Activated naive CD8-positive, alpha-beta T cell treated with anti-CD3 and anti-CD28 coated beads for 36 hours (primary cell): Measurements from ENCODE around the gene ETV6. TPM values are rescaled to one million over a fixed set of nuclear protein-coding genes. Genes with fewer than 3 reads are reported as not detected.

Experiments
- DNase-seq: peaks from one replicate; pipeline ENCODE4 v3.0.0; 2021
- H3K27ac Mint-ChIP-seq: one replicate; pipeline ENCODE4 v1.8.0; 2022; ENCODE audit warnings: mild to moderate bottlenecking, moderate library complexity, mixed read lengths
- H3K27me3 Mint-ChIP-seq: one replicate; pipeline ENCODE4 v1.8.0; 2022; ENCODE audit warnings: mild to moderate bottlenecking, mixed read lengths
- H3K36me3 Mint-ChIP-seq: one replicate; pipeline ENCODE4 v1.8.0; 2021; ENCODE audit warnings: mild to moderate bottlenecking, mixed read lengths
- H3K4me1 Mint-ChIP-seq: one replicate; pipeline ENCODE4 v1.8.0; 2021; ENCODE audit warnings: mixed read lengths
- H3K4me3 Mint-ChIP-seq: one replicate; pipeline ENCODE4 v1.8.0; 2022; ENCODE audit warnings: mild to moderate bottlenecking, moderate library complexity, mixed read lengths
- H3K9me3 Mint-ChIP-seq: one replicate; pipeline ENCODE4 v1.8.0; 2022; ENCODE audit warnings: mixed read lengths
- total RNA-seq, 2 experiments: library from RNA; stranded (reverse); gene quantifications; one replicate each; pipeline ENCODE4 v1.2.3, GENCODE V29; 2021

Gene ETV6
- total RNA-seq, 2 experiments from 2014 or later: 21.6 to 23.7 TPM

DNA sequence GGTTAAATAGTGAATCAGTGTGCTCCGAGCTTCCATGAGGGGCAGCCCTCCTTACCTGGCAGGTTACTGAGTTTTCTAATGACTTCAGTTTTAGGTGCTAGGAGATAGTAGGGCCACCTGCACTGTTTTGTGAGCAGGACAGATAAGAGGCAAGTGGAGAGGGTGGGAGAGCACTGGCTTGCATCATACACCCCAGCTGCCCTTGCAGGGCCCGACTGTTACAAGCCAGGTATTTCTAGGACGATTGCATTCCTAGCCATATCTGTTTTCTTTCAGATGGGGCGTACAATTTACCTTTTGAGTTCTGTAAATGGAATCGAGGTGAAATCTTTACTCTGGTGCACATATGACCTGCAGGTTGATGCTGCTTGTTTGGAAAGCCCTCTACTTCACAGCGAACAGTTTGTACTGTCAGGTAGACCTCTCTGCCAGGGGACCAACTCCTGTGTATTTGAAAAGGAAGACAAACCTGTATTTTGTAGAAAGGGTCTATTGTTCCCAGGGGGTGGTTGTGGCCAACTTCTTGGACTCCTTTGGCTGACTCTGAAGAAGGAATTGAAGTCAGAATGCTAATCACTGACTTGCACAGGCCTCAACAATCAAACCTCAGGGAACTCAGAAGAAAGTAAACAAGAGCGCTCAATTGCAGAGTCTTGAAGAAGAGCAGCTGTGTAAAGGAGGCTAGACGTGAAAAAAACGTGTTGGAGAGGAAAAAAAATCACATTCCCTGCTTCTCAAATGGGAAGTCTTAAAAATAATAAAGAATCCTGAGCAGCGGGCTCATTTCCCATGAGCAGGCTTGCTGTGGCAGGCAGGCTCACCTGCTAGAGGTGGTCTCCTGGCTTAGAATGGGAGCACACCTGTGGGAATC lies 57.3 kb downstream of the ETV6 start:
- H3K4me1 Mint-ChIP-seq: peaks cover 31% of the 10 kb centered on the region
- peaks cover 2% of the 10 kb centered on the region for H3K9me3 Mint-ChIP-seq
- no peak for DNase-seq
- no peak overlapping the region for H3K4me3 Mint-ChIP-seq
- H3K27me3 Mint-ChIP-seq: no peaks in the 10 kb centered on the region
- peaks cover 20% of the 10 kb centered on the region for H3K36me3 Mint-ChIP-seq
- no peak overlapping the region for H3K27ac Mint-ChIP-seq

DNA sequence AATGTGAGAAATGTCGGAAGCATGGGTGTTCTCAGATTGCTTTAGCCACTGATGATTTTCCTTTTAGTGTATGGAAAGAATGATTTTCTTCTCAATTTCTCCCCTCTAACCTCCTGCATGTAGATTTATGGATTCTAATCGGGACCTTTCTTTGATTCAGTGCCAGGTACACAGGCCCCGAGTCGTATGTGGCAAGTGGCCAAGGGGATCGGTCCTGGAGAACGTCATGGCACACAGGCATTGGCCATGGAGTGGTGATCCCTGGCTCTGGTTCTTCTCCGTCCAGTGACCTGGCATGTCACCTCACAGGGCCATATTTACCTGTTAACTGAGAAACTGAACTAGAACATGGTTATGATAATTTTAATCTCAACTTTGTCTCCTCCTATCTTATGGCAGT lies 58.1 kb downstream of the ETV6 start:
- no peak overlapping the region for H3K27ac Mint-ChIP-seq

DNA sequence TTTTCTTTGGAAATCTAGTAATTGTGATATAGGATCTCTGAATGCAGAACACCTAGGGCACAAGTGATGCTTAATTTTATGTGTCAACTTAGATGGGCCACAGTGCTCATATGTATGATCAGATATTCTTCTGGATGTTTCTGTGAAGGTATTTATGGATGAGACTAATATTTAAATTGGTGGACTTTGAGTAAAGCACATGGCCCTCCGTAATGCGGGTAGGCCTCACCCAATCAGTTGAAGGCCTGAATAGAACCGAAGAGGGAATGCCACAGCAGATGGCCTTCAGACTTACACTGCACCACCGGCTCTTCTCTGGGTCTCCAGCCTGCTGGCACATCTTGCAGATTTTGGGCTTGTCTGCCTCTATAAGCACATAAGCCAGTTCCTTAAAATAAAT lies 60.0 kb downstream of the ETV6 start:
- no peak overlapping the region for H3K27ac Mint-ChIP-seq
- no peak overlapping the region for H3K4me3 Mint-ChIP-seq
- no peak for DNase-seq
- H3K9me3 Mint-ChIP-seq: no peaks in the 10 kb centered on the region
- H3K27me3 Mint-ChIP-seq: no peaks in the 10 kb centered on the region
- H3K4me1 Mint-ChIP-seq: peaks cover 30% of the 10 kb centered on the region
- H3K36me3 Mint-ChIP-seq: peaks cover 21% of the 10 kb centered on the region

More for the DNA sequence above, 58.1 kb downstream of the ETV6 start:
- Mint-ChIP-seq H3K27me3 (no peaks in the 10 kb centered on the region), H3K9me3 (peaks cover 2% of the 10 kb centered on the region), H3K36me3 (peaks cover 18% of the 10 kb centered on the region), H3K4me1 (peaks cover 34% of the 10 kb centered on the region), H3K4me3 (no peak overlapping the region)
- no peak for DNase-seq

DNA sequence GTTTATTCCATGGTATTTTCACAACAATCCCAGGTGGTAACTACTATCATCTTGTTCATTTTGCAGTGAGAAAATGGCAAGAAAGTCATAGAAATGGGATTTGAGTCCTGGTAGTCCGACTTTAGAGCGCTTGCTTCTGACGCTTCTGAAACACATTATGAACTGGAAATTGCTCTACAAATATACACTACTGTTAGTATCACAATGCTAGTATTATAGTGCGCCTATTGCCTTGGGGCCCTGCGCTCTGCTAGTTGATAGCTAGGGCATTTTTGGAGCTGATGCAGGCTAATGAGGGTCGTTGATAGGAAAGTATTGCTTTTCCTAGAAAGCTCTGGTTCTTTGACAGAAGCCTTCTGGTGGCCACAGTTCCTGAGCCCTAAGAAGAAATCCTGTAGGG lies 61.0 kb downstream of the ETV6 start:
- no peaks in the 10 kb centered on the region for H3K27me3 Mint-ChIP-seq

GRCh38 chr12:11710906-11711305 lies 61.4 kb downstream of the ETV6 start:
- Mint-ChIP-seq H3K36me3 (peaks cover 27% of the 10 kb centered on the region), H3K27ac (no peak overlapping the region), H3K4me3 (no peak overlapping the region), H3K27me3 (no peaks in the 10 kb centered on the region), H3K9me3 (no peaks in the 10 kb centered on the region), H3K4me1 (peaks cover 28% of the 10 kb centered on the region)
- no peak for DNase-seq

More for the DNA sequence above, 61.0 kb downstream of the ETV6 start:
- no peak overlapping the region for H3K27ac Mint-ChIP-seq
- DNase-seq: no peak
- peaks cover 26% of the 10 kb centered on the region for H3K36me3 Mint-ChIP-seq
- H3K9me3 Mint-ChIP-seq: no peaks in the 10 kb centered on the region
- no peak overlapping the region for H3K4me3 Mint-ChIP-seq
- H3K4me1 Mint-ChIP-seq: peaks cover 28% of the 10 kb centered on the region

DNA sequence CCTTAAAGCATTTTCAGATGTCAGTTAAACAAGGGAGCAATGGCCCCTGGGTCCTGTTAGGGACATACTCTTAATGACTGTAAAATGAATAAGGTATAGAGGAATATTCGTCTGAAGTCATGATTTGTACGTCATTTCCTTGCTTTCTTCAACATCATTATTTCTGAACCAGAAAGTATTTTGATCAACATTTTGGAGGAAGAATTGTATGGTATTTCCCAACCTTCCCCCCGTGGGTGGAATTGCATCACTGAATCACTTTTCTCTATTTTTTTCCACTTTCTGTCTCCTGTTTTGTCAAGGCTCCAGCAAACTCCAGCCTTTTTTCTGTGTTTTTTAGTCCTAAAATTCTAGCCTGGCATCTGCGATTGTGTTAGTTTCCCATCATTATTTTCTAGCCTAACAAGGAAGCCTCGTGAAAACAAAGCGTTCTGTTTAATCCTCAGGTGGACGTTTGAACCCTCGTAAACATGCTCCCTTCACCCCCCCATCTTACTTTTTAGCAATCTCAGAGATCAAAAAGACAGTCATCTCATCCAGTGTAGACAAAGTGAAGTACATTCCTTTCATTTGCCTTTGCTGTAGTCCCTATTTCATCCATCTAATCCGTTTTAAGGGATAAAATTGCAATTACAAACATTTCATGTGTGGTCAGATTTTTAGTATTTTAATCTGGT lies 62.3 kb downstream of the ETV6 start:
- Mint-ChIP-seq H3K27ac (no peak overlapping the region), H3K27me3 (no peaks in the 10 kb centered on the region), H3K36me3 (peaks cover 29% of the 10 kb centered on the region), H3K9me3 (no peaks in the 10 kb centered on the region), H3K4me3 (no peak overlapping the region), H3K4me1 (peaks cover 30% of the 10 kb centered on the region)
- no peak for DNase-seq

DNA sequence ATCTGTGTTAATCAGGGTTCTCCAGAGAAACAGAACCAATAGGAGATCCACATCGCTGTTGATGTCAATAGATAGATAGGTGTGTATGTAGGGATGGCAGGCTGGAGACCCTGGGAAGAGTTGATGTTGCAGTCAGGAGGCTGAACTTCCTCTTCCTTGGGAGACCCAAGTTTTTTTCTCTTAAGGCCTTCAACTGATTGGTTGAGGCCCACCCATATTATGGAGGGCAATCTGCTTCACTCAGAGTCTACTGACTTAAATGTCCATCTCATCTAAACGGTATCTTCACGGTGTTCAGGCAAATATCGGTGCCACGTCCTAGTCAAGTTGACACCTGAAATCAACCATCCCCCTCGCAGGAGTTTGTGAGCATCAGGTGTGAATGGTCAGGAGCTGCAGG lies 63.0 kb downstream of the ETV6 start:
- Mint-ChIP-seq H3K27me3 (no peaks in the 10 kb centered on the region), H3K36me3 (peaks cover 29% of the 10 kb centered on the region), H3K9me3 (no peaks in the 10 kb centered on the region), H3K27ac (no peak overlapping the region), H3K4me3 (no peak overlapping the region), H3K4me1 (peaks cover 28% of the 10 kb centered on the region)
- no peak for DNase-seq

DNA sequence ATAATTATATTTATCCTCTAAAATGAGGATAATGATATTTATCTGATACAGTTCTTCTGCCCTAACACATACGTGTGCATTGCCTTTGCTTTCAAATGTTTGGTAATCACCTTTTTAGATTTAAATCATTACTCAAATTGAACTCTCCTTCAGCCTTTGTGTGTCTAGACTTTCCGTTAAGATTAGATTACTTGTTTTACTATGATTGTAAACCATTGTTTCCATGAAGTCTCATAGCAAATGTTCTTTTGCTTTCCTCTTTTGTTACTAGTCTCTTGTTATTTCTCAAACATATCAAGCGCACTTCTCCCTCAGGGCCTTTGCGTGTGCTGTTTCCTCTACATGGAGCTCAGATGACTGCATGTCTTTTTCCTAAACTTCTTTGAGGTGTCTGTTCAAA lies 63.7 kb downstream of the ETV6 start:
- H3K36me3 Mint-ChIP-seq: peaks cover 29% of the 10 kb centered on the region
- no peaks in the 10 kb centered on the region for H3K9me3 Mint-ChIP-seq
- no peaks in the 10 kb centered on the region for H3K27me3 Mint-ChIP-seq
- H3K4me1 Mint-ChIP-seq: peaks cover 28% of the 10 kb centered on the region
- no peak overlapping the region for H3K4me3 Mint-ChIP-seq
- H3K27ac Mint-ChIP-seq: no peak overlapping the region
- DNase-seq: no peak

GRCh38 chr12:11714626-11715025 lies 65.2 kb downstream of the ETV6 start:
- Mint-ChIP-seq H3K27ac (no peak overlapping the region), H3K27me3 (no peaks in the 10 kb centered on the region), H3K9me3 (no peaks in the 10 kb centered on the region), H3K36me3 (peaks cover 29% of the 10 kb centered on the region), H3K4me1 (peaks cover 36% of the 10 kb centered on the region), H3K4me3 (no peak overlapping the region)
- no peak for DNase-seq

DNA sequence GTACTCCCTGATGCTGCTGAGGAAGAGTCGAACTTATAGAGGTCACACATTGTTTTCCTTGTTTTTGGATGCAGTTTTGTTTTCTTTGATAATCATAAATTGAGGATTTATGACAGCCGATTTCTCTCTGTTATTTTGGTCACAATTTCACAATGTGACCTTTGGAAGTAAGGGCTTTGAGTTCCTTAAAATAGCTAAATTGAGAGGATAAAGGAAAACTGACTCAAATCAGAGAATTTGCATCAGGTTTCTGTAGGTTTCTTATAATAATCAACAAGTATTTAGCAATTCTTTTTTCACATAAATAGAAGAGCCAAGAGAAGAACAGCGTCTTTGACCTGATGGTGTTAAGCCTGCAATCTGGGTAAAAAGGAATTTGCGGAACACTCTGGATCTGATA lies 66.1 kb downstream of the ETV6 start:
- H3K27ac Mint-ChIP-seq: no peak overlapping the region
- H3K9me3 Mint-ChIP-seq: peaks cover under 1% of the 10 kb centered on the region
- no peak for DNase-seq
- no peak overlapping the region for H3K4me3 Mint-ChIP-seq
- peaks cover 26% of the 10 kb centered on the region for H3K36me3 Mint-ChIP-seq
- H3K4me1 Mint-ChIP-seq: peaks cover 37% of the 10 kb centered on the region
- no peaks in the 10 kb centered on the region for H3K27me3 Mint-ChIP-seq

DNA sequence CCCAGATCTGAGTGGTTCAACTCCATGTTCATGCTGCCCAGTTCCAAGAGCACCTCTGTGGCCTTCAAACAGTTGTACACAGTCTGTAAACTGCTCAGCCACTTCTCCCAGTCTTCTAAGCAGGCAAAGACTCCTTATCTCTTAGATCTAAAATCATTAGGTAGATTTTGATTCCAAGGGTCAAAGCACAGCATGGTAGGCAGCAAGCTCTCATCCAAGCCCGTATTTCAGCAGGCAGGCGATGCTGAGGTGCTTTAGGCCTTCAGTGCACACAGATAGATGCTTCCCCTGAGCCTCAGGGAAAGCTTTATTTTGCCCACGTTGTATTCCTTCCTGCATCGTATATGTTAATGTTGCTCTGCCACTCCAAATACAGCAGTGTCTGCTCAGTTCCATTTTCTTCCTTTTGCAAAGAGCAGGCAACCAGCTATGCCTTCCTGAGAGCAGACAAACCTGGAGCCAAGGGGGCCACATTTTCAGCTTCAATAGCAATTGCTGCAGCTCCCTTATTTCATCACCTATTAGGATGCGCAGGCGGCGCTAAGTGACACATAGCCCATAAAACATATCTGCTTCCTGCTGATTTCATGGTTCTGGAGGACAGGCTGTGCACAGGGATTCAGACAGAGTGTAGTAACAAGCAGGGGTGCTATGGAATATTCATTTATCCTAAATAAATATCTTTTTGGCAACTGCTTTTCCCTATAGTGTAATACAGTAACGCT lies 67.5 kb downstream of the ETV6 start:
- DNase-seq: no peak
- Mint-ChIP-seq H3K4me1 (peaks cover 31% of the 10 kb centered on the region), H3K4me3 (no peak overlapping the region), H3K27ac (no peak overlapping the region), H3K27me3 (no peaks in the 10 kb centered on the region), H3K9me3 (peaks cover 3% of the 10 kb centered on the region), H3K36me3 (peaks cover 24% of the 10 kb centered on the region)

DNA sequence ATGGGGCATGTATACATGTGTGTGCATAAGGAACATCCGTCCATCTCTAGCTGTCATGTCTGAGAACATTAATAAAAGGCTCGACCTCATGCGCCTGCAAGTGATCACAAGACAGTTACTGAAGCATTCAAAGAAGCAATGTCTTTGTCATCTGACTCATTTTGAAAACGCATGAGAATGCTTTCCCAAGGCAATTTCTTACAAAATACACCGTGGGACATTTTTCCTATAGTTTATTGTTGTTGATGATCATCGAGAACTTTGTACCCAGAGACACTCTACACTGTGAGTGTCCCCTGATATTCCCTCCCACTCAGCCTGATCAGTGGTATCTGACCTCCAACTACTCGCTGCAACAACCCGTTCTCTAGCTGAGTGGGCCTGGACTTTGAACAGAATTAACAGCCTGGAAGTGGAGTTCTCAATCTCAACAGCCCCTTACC lies 68.1 kb downstream of the ETV6 start:
- Mint-ChIP-seq H3K27ac (no peak overlapping the region), H3K36me3 (peaks cover 24% of the 10 kb centered on the region), H3K9me3 (peaks cover 3% of the 10 kb centered on the region), H3K4me1 (peaks cover 26% of the 10 kb centered on the region), H3K27me3 (no peaks in the 10 kb centered on the region), H3K4me3 (no peak overlapping the region)
- DNase-seq: no peak

DNA sequence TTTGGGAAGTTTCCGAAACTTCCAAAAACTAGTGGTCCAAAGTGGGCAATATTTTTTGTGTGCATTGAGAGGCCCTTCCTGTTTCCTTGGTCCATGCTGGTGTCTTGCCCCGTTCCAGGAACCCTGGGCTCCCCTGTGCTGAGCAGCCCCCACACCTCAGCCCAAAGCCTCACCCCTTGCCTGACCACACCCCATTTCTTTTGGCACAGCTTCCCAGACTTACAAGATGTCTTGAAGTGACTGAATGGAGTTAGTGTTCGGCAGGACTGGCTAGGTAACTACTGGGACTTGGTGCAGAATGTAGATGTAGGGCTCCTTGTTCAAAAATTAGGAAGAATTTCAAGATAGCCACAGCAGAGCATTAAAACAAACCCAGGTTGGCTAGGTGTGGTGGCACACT lies 68.6 kb downstream of the ETV6 start:
- H3K4me1 Mint-ChIP-seq: peaks cover 20% of the 10 kb centered on the region
- no peak overlapping the region for H3K27ac Mint-ChIP-seq
- no peak overlapping the region for H3K4me3 Mint-ChIP-seq
- peaks cover 19% of the 10 kb centered on the region for H3K36me3 Mint-ChIP-seq
- DNase-seq: no peak
- no peaks in the 10 kb centered on the region for H3K27me3 Mint-ChIP-seq
- peaks cover 3% of the 10 kb centered on the region for H3K9me3 Mint-ChIP-seq

GRCh38 chr12:11718768-11719253 lies 69.3 kb downstream of the ETV6 start:
- H3K9me3 Mint-ChIP-seq: peaks cover 3% of the 10 kb centered on the region
- no peak overlapping the region for H3K4me3 Mint-ChIP-seq
- H3K27ac Mint-ChIP-seq: no peak overlapping the region
- peaks cover 19% of the 10 kb centered on the region for H3K36me3 Mint-ChIP-seq
- H3K4me1 Mint-ChIP-seq: peaks cover 15% of the 10 kb centered on the region
- no peak for DNase-seq
- no peaks in the 10 kb centered on the region for H3K27me3 Mint-ChIP-seq

GRCh38 chr12:11719678-11720099 lies 70.2 kb downstream of the ETV6 start:
- Mint-ChIP-seq H3K36me3 (peaks cover 14% of the 10 kb centered on the region), H3K27ac (peak overlapping the region; percentile 57), H3K27me3 (no peaks in the 10 kb centered on the region), H3K9me3 (peaks cover 3% of the 10 kb centered on the region), H3K4me1 (peaks cover 15% of the 10 kb centered on the region), H3K4me3 (peak overlapping the region; percentile 16)
- DNase-seq: peak; percentile 46
